GM19372 (cell line): ENCODE data around the gene INTS3.
"Not testable (repeated sequence)": the region's sequence is repeated elsewhere in the genome, so short reads cannot be mapped to it uniquely, and the experiment has no call there.

ENCODE experiments used
- ATAC-seq: cut with Tn5 transposase; IDR thresholded peaks from one replicate; pipeline ENCODE4 v1.9.1; 2021; ENCODE audit warnings: mild to moderate bottlenecking, low read depth, moderate library complexity; ENCODE audit not compliant: unreplicated experiment

The INTS3 gene

DNA sequence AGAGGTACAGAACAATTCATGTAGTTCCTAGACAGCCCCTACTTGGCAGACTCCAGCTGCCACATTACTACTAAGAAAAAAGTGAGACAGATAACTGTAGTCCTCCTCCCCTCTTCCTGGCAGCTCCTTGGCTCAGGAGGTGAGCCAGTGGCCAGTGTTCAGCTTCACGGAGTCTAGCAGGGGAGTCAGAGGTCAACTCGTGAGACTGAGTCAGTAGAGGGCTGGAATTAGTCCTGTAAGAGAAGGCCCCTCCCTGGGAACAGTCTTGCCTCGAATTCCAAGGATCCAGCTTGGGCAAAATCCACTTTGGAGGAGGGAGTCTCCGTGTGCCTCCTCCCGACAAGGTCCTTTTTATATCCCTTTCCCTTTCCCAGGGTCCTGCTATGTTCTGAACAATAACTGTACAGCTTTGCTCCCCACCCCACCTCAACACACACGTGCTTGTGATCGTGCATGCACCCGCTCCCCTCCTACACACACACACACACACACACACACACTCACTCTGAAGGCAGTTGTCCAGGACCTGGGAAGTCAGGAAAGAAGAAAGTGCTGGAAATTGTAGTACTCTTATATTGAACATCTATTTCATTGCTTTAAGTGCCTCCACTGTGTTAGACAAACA is 24.8 kb downstream of the INTS3 start:
- ATAC-seq, result no peak

DNA sequence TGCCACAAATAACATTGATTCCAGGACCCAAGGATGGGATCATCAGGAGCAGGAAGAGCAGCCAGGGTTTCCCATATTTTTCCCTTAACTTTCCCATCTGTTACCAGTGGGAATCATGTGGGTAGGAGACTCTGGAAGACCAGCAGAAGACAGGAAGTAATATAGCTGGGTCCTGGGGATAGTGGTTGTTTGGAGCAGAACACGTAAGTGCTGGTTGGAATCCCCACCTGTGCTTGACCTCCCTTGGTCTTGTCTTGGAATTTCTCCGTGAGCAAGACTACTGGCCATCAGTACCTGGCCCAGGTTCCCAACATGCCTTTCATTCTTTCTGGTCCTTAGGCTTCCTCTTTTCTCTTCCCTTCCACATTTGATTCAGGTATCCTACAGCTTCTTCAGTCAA is 26.4 kb downstream of the INTS3 start:
- no peak for ATAC-seq

GRCh38 chr1:153760440-153760839 is 32.6 kb downstream of the INTS3 start:
- no peak for ATAC-seq

GRCh38 chr1:153763365-153764225 is 35.7 kb downstream of the INTS3 start:
- no peak for ATAC-seq

- no peak for ATAC-seq
These were observed 36.5 kb downstream of the INTS3 start for GRCh38 chr1:153764310-153764709.

- not testable (repeated sequence) for ATAC-seq
These were observed 38.8 kb downstream of the INTS3 start for GRCh38 chr1:153766663-153767062.

DNA sequence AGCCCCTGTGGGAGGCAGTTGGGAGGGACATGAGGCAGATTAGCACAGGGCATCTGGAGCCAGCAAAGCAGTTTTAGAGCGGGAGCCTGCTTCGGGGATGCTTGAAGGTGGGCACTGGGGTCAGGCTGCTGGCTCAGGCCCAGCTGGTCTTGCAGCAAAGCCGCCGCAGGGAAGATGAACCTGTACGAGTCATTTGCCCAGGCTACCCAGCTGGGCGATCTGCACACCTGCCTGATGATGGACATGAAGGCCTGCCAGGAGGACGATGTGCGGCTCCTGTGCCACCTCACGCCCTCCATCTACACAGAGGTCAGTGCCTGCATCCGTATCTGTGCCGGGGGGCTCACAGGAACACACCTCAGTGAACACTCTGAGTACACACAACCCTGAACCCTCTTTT is 39.7 kb downstream of the INTS3 start:
- ATAC-seq, result no peak

- no peak for ATAC-seq
These were observed 40.7 kb downstream of the INTS3 start for GRCh38 chr1:153768316-153769181.

GRCh38 chr1:153769221-153769620 is 41.4 kb downstream of the INTS3 start:
- no peak for ATAC-seq

GRCh38 chr1:153770797-153771196 is 42.9 kb downstream of the INTS3 start:
- ATAC-seq, result no peak

GRCh38 chr1:153771261-153771660 is 43.4 kb downstream of the INTS3 start:
- ATAC-seq, result no peak

GRCh38 chr1:153771841-153772593 is 44.2 kb downstream of the INTS3 start:
- ATAC-seq, result no peak

DNA sequence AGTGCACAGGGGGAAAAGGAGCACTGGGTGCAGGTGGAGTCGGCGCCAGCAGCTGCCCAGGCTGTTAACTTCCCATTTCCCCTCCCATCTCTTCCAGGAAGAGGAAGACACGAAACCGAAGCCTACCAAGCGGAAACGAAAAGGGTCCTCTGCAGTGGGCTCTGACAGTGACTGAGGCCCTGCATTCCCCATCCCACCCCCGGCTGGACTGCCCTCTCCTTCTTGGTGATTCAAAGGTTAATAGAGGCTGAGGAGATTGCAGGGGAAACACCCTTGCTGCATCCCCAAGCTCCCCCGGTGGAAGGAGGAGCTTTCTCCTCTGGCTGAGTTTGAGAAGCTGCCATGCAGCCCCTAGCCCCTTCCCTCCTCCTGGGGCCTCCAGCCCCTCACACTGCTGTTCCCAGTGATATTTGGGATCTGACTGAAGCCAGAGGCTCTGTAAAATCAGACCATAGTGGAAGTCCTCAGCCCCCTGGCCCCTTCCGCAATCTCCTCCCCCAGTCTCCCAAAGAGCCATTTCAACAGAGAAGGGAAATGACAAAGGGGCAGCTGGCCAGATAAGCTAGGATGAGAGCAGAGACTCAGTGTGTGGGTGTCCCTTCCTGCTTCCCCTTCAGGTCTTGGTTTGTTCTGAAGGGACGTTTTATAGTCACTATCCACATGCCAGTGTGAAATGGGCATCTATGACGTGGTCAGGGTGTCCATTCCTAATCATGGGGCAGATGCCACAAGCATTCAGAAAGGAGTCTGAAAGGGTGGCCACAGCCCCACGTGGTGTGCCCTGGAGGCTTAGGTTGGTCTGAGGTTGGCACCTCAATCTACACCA is 45.5 kb downstream of the INTS3 start:
- ATAC-seq, result no peak

GRCh38 chr1:153774026-153774595 is 46.3 kb downstream of the INTS3 start:
- no peak for ATAC-seq

DNA sequence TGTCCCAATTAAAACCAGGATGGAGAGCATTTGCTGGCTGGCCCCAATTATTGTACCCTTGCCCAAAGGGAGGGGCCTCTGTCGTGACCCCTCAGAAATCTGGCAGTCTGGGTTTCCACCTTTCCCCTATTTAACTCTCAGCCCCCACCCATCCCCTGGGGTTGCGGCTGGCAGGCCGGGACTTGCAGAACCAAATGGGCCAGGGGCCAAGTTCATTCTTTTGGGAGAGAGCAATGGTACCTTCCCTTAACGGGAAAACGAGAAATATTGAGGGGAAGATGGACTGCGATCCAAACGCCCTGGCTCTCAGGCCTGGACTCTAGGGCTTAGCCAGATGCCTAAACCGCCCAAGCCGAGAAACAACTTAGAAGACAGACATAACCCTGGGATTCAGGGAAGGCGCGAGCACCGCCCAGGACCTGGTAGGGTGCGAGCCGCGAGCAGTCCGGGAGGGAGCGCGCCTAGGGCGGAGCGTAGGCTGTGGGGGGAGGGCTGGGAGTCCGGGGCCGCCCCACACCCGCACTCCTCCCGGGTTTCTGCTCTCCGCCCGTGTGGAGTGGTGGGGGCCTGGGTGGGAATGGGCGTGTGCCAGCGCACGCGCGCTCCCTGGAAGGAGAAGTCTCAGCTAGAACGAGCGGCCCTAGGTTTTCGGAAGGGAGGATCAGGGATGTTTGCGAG is 47.1 kb downstream of the INTS3 start, which contains the start of gene SLC27A3:
Gene SLC27A3 (plus strand): TSS at position 628 of the 678 bp plus-strand sequence. CDS start 91 bp downstream, outside the sequence.
- ATAC-seq, result no peak

DNA sequence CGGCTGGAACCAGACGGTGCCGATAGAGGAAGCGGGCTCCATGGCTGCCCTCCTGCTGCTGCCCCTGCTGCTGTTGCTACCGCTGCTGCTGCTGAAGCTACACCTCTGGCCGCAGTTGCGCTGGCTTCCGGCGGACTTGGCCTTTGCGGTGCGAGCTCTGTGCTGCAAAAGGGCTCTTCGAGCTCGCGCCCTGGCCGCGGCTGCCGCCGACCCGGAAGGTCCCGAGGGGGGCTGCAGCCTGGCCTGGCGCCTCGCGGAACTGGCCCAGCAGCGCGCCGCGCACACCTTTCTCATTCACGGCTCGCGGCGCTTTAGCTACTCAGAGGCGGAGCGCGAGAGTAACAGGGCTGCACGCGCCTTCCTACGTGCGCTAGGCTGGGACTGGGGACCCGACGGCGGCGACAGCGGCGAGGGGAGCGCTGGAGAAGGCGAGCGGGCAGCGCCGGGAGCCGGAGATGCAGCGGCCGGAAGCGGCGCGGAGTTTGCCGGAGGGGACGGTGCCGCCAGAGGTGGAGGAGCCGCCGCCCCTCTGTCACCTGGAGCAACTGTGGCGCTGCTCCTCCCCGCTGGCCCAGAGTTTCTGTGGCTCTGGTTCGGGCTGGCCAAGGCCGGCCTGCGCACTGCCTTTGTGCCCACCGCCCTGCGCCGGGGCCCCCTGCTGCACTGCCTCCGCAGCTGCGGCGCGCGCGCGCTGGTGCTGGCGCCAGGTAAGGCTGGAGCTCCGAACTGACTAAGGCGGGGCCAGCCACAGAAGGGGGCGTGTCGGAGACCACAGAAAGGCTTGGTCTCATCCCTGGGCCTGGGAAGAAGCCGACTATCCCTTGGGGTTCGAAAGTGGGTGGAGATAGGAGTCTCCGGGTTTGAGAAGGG is 47.8 kb downstream of the INTS3 start:
- peak; percentile 55 for ATAC-seq

DNA sequence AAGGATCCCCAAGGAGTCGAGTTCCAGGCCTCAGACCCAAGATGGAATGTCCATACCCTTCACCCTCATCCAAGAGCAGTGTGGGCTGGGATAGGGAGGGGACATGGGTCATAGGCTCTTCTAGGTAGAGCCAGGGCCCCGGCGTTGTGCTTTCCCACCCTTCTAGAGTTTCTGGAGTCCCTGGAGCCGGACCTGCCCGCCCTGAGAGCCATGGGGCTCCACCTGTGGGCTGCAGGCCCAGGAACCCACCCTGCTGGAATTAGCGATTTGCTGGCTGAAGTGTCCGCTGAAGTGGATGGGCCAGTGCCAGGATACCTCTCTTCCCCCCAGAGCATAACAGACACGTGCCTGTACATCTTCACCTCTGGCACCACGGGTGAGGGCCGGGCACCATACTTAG is 48.5 kb downstream of the INTS3 start:
- no peak for ATAC-seq
